Activated CD4-positive, alpha-beta T cell treated with anti-CD3 and anti-CD28 coated beads, Interleukin-2, amount 50 U/mL, for 48 hours (primary cell): ENCODE data around the gene ABCF2.
A peak's percentile ranks its signal among the peaks of the same experiment; 100 is the strongest.

Experiments
- DNase-seq, 2 experiments: peaks; one replicate each; pipeline ENCODE4 v3.0.0-alpha.2; 2020

Gene ABCF2

GRCh38 chr7:151192002-151192539 lies 34.9 kb downstream of the ABCF2 start:
- DNase-seq: no peak

- no peak for DNase-seq
Measured at GRCh38 chr7:151191544-151191943, 35.5 kb downstream of the ABCF2 start.

GRCh38 chr7:151189038-151189437 lies 38.0 kb downstream of the ABCF2 start:
- DNase-seq: no peak

GRCh38 chr7:151188252-151188542 lies 38.8 kb downstream of the ABCF2 start:
- DNase-seq: no peak

- DNase-seq: no peak
Measured at GRCh38 chr7:151187409-151188251, 39.4 kb downstream of the ABCF2 start.

GRCh38 chr7:151186640-151187408 lies 40.2 kb downstream of the ABCF2 start, which contains the start of gene ASB10:
Gene ASB10 (minus strand): TSS chr7:151187250. CDS start chr7:151187130, 120 bp downstream.
- DNase-seq: no peak

GRCh38 chr7:151185762-151186639 lies 41.0 kb downstream of the ABCF2 start:
- DNase-seq: no peak

- DNase-seq: no peak
Measured at GRCh38 chr7:151181011-151181431, 46.0 kb downstream of the ABCF2 start.

GRCh38 chr7:151179946-151180345 lies 47.1 kb downstream of the ABCF2 start:
- no peak for DNase-seq

- no peak for DNase-seq
Measured at GRCh38 chr7:151179287-151179860, 47.6 kb downstream of the ABCF2 start.

- DNase-seq: no peak
Measured at GRCh38 chr7:151178831-151179230, 48.2 kb downstream of the ABCF2 start.

- no peak for DNase-seq
Measured at GRCh38 chr7:151178236-151178635, 48.8 kb downstream of the ABCF2 start.

GRCh38 chr7:151177310-151177709 lies 49.7 kb downstream of the ABCF2 start:
- DNase-seq: no peak

- DNase-seq: no peak
Measured at GRCh38 chr7:151176401-151176800, 50.6 kb downstream of the ABCF2 start.

GRCh38 chr7:151175793-151176311 lies 51.2 kb downstream of the ABCF2 start:
- DNase-seq: no peak

GRCh38 chr7:151175047-151175792 lies 51.8 kb downstream of the ABCF2 start:
- no peak for DNase-seq

- peak; percentile 17 to 21 for DNase-seq
Measured at GRCh38 chr7:151174246-151175046, 52.6 kb downstream of the ABCF2 start.

- no peak for DNase-seq
Measured at GRCh38 chr7:151173386-151174245, 53.4 kb downstream of the ABCF2 start.
